HG03354 (cell line): ENCODE measurements around the gene MIS18A.

Source experiments
- ATAC-seq: cut with Tn5 transposase; IDR thresholded peaks from one replicate; pipeline ENCODE4 v1.9.1; 2021; ENCODE audit warnings: mild to moderate bottlenecking; ENCODE audit not compliant: unreplicated experiment, poor library complexity, severe bottlenecking

The MIS18A gene

GRCh38 chr21:32257962-32258785 is 20.7 kb downstream of the MIS18A start:
- ATAC-seq: peak; percentile 78

GRCh38 chr21:32256873-32257620 is 21.8 kb downstream of the MIS18A start:
- ATAC-seq: no peak

GRCh38 chr21:32256251-32256650 is 22.6 kb downstream of the MIS18A start:
- ATAC-seq: no peak

GRCh38 chr21:32253215-32253641 is 25.6 kb downstream of the MIS18A start:
- no peak for ATAC-seq

- ATAC-seq: no peak
Measured at GRCh38 chr21:32252136-32252535, 26.7 kb downstream of the MIS18A start.

- no peak for ATAC-seq
Measured at GRCh38 chr21:32249511-32250280, 29.2 kb downstream of the MIS18A start.

GRCh38 chr21:32248571-32249461 is 30.0 kb downstream of the MIS18A start:
- no peak for ATAC-seq

- ATAC-seq: no peak
Measured at GRCh38 chr21:32246571-32247140, 32.2 kb downstream of the MIS18A start.

- ATAC-seq: no peak
Measured at GRCh38 chr21:32245971-32246370, 32.9 kb downstream of the MIS18A start.

- no peak for ATAC-seq
Measured at GRCh38 chr21:32240851-32241687, 37.8 kb downstream of the MIS18A start.

GRCh38 chr21:32239551-32239950 is 39.3 kb downstream of the MIS18A start:
- ATAC-seq: no peak

- no peak for ATAC-seq
Measured at GRCh38 chr21:32238063-32238462, 40.8 kb downstream of the MIS18A start.

GRCh38 chr21:32237021-32237420 is 41.8 kb downstream of the MIS18A start:
- no peak for ATAC-seq

- ATAC-seq: no peak
Measured at GRCh38 chr21:32233722-32234301, 45.0 kb downstream of the MIS18A start.

- ATAC-seq: no peak
Measured at GRCh38 chr21:32233055-32233546, 45.7 kb downstream of the MIS18A start.

GRCh38 chr21:32226444-32226843 is 52.4 kb downstream of the MIS18A start:
- ATAC-seq: no peak
